Suprapubic skin (tissue), 4 donors: Measurements from ENCODE around the gene FRMD4A.

Source experiments
- CTCF ChIP-seq, 2 donors: fragments of 200-600 bp in 1 of 2; fragments of 450-650 bp in 1 of 2; sonication (generic) in 1 of 2; IDR thresholded peaks; one replicate each; pipeline ENCODE4 v1.5.1; 2016 to 2019; ENCODE audit warnings: antibody characterized with exemption in 2 of 2, mild to moderate bottlenecking in 1 of 2, moderate library complexity in 1 of 2
- EP300 ChIP-seq: sonication (generic); formaldehyde crosslinking; IDR thresholded peaks from one replicate; pipeline ENCODE4 v1.6.1; 2017; ENCODE audit warnings: antibody characterized with exemption
- POLR2A ChIP-seq, 2 donors: fragments of 450-650 bp; IDR thresholded peaks; one replicate each; pipeline ENCODE4 v1.6.1; 2017; ENCODE audit warnings: antibody characterized with exemption in 2 of 2, mild to moderate bottlenecking in 2 of 2, moderate library complexity in 2 of 2
- POLR2AphosphoS5 ChIP-seq, 3 donors: sonication (generic); formaldehyde crosslinking; IDR thresholded peaks; one replicate each; pipeline ENCODE4 v1.6.1; 2017; ENCODE audit warnings: antibody characterized with exemption in 3 of 3

- TF ChIP-seq CTCF (IDR thresholded peaks at IDR 0.05), result no peak
- no peak for TF ChIP-seq POLR2A (IDR thresholded peaks at IDR 0.05)
- TF ChIP-seq POLR2AphosphoS5 (IDR thresholded peaks at IDR 0.05), result no peak
- TF ChIP-seq EP300, result no peak
Observed at GRCh38 chr10:13891128-13892000, 439.4 kb downstream of the FRMD4A start.
